ENCODE measurements around the gene SIPA1L3. TPM values are rescaled to one million over a fixed set of nuclear protein-coding genes. Genes with fewer than 3 reads are reported as not detected.
A peak's percentile ranks its signal among the peaks of the same experiment; 100 is the strongest.

Gene SIPA1L3
- total RNA-seq, 6 experiments from 2014 or later: 9.1 to 20.4 (median 14.9) TPM

DNA sequence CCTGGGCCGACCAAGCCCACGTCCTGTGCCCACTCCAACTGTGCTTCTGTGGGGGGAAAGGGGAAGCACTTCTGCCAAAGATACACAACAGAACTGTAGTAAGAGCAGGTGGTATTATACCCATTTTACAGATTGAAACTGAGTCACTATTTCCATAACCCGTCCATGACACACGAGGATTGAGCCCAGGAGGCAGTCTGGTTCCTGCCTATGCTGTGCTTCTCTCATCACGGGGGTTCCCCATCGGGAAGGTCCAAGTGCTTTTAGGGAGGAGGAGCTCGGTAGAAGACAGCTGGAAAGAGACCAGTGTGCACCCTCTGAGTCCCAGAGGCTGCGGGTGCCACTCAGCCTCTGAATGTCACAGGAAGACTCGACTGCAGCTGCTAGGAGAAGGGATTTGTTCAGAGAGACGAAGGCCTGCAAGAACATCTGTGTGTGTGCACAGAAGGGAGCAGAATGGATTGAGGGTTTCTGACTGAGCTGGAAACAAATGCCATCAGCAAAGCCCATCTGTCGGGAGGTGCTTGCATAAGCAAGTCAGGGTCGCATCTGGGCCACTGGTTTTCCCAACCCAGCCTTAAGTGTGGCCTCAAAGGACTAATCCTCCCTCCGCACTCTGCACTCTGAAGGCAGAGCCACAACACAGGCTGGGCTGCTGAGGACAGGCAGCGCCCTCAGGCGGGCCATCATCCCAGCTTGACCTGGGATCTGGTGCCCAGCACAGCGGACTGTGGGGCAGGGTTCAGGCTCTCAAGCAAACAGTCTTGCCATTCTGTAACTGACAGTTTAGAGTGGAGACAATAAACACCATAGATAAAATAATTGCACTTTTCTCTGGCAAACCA is 167.1 kb downstream of the SIPA1L3 start:
- DNase-seq: peak in 1 of 3 donors; percentile 69
- Histone ChIP-seq H3K9me3 (no peaks in the 10 kb centered on the region), H3K27ac (no peak overlapping the region), H3K36me3 (no peaks in the 10 kb centered on the region), H3K4me3 (no peak overlapping the region), H3K27me3 (no peaks in the 10 kb centered on the region), H3K4me1 (no peaks in the 10 kb centered on the region)
- 71% methylated on average over 6 of the region's 16 CpGs for WGBS (ENCODE audit: insufficient coverage, low coverage, low lambda C conversion rate, missing lambda C conversion rate)
- peak; percentile 77 to 97 (median 87) for ATAC-seq
- intact Hi-C loops (cut with DNase I): loop anchor here in 1 of 2 donors (10.0 kb wide), 1 partner anchor 169 kb away; the partner anchor contains the start of genes SIPA1L3 and WDR87
- TF ChIP-seq POLR2A (IDR thresholded peaks at IDR 0.05): no peak
- TF ChIP-seq, protein P1, sequence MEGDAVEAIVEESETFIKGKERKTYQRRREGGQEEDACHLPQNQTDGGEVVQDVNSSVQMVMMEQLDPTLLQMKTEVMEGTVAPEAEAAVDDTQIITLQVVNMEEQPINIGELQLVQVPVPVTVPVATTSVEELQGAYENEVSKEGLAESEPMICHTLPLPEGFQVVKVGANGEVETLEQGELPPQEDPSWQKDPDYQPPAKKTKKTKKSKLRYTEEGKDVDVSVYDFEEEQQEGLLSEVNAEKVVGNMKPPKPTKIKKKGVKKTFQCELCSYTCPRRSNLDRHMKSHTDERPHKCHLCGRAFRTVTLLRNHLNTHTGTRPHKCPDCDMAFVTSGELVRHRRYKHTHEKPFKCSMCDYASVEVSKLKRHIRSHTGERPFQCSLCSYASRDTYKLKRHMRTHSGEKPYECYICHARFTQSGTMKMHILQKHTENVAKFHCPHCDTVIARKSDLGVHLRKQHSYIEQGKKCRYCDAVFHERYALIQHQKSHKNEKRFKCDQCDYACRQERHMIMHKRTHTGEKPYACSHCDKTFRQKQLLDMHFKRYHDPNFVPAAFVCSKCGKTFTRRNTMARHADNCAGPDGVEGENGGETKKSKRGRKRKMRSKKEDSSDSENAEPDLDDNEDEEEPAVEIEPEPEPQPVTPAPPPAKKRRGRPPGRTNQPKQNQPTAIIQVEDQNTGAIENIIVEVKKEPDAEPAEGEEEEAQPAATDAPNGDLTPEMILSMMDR (IDR thresholded peaks at IDR 0.05): peak in 3 of 4 donors; percentile 16 to 46 (median 21)

DNA sequence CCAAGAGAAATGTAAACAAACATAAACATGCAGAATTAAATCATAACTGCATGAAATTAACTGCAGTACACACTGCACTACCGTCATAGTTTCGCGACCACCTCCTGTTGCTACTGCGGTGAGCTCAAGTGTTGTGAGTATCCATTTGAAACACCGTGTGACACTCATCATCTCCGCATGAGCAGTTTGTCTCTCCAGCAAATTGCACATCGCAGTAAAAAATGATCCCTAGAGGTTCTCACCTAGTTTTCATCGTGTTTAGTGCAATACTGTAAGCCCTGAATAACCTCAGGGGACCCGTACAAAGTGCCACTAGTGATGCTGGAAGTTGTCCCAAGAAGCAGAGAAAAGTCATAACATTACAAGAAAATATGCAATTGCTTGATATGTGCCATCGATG is 169.3 kb downstream of the SIPA1L3 start:
- H3K36me3 ChIP-seq: no peaks in the 10 kb centered on the region
- no peak for TF ChIP-seq POLR2A (IDR thresholded peaks at IDR 0.05)
- TF ChIP-seq, protein P1 (IDR thresholded peaks at IDR 0.05): no peak
- ATAC-seq (no peak), DNase-seq (no peak)
- H3K27me3 ChIP-seq: no peaks in the 10 kb centered on the region
- no peaks in the 10 kb centered on the region for H3K9me3 ChIP-seq
- WGBS (ENCODE audit: insufficient coverage, low coverage, low lambda C conversion rate, missing lambda C conversion rate): 82% methylated on average over 8 of the region's 10 CpGs
- intact Hi-C loops (cut with DNase I): loop anchor here in 1 of 2 donors (10.0 kb wide), 1 partner anchor 172 kb away; the partner anchor contains the start of genes SIPA1L3 and WDR87
- H3K4me1 ChIP-seq: no peaks in the 10 kb centered on the region
- H3K4me3 ChIP-seq: no peak overlapping the region
- H3K27ac ChIP-seq: no peak overlapping the region

DNA sequence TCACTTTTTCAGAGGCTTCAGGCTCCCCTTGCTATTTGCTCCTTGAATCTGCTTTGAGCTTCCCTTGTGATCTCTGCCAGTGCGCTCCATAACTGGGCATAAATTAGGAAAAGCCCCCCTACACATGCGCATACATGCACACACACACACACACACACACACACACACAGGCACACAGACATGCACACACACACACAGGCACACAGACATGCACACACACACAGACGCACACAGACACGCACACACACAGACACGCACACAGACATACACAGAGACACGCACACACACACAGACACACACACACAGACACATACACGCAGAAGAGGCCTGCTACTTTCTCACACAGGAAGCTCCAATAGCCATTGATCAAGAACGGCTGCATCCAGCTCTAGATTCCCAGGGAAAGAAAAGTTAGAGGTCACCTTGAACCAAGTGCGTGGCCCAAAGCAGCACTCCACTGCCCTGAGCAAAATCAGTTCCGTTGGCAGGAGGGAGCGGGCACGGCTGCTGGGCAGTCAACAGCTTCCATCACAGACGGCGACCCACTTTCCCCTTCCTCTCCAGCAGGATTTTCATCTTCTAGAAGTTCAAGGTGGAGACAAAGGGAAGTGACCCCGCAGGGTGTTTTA is 171.4 kb downstream of the SIPA1L3 start:
- TF ChIP-seq, protein P1 (IDR thresholded peaks at IDR 0.05): no peak
- TF ChIP-seq POLR2A (IDR thresholded peaks at IDR 0.05): no peak
- no peak for DNase-seq
- Histone ChIP-seq H3K27me3 (no peaks in the 10 kb centered on the region), H3K36me3 (peaks cover 0 to 4% (median 0%) of the 10 kb centered on the region in 4 donors), H3K27ac (no peak overlapping the region), H3K9me3 (no peaks in the 10 kb centered on the region), H3K4me3 (no peak overlapping the region), H3K4me1 (no peaks in the 10 kb centered on the region)
- no peak for ATAC-seq
- WGBS (ENCODE audit: insufficient coverage, low coverage, low lambda C conversion rate, missing lambda C conversion rate): 93% methylated on average over 9 of the region's 15 CpGs
- intact Hi-C loops (cut with DNase I): loop anchor here in 1 of 2 donors (10.0 kb wide), 1 partner anchor 174 kb away; the partner anchor contains the start of genes SIPA1L3 and WDR87

DNA sequence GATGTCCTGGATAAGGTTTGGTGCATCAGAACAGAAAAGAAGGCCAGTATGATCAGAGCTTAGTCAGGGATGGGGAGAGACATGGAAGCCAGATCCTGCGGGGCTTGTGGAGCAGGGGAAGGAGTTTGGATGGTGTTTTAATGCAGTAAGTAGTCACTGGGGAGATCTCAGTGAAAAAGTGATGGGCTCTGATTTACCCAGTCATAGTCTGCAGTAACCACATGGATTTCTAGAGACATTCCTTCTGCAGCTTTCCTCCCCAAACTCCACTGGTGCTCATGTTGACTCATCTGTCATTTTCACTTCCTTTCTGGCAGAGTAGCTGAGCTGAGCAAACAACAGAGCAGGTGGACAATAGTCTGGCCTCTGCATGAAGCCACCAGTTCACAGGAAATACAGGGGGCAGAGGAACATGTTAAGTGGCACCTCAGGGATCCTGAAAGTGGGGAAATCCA is 172.9 kb downstream of the SIPA1L3 start:
- DNase-seq (no peak), ATAC-seq (peak; percentile 64 to 97 (median 71))
- TF ChIP-seq POLR2A (IDR thresholded peaks at IDR 0.05): no peak
- TF ChIP-seq, protein P1 (IDR thresholded peaks at IDR 0.05): no peak
- 75% methylated on average over 1 of the region's 1 CpG for WGBS (ENCODE audit: insufficient coverage, low coverage, low lambda C conversion rate, missing lambda C conversion rate)
- no peak overlapping the region for H3K4me3 ChIP-seq
- H3K27me3 ChIP-seq: no peaks in the 10 kb centered on the region
- no peak overlapping the region for H3K27ac ChIP-seq
- H3K36me3 ChIP-seq: peaks cover 0 to 4% (median 0%) of the 10 kb centered on the region in 4 donors
- no peaks in the 10 kb centered on the region for H3K4me1 ChIP-seq
- no peaks in the 10 kb centered on the region for H3K9me3 ChIP-seq
- intact Hi-C loops (cut with DNase I): loop anchor here in 1 of 2 donors (10.0 kb wide), 1 partner anchor 175 kb away; the partner anchor contains the start of genes SIPA1L3 and WDR87
